Lung microvascular endothelial cell (primary cell): ENCODE data around the gene MDP1. TPM values are rescaled to one million over a fixed set of nuclear protein-coding genes. Genes with fewer than 3 reads are reported as not detected.
"Not testable (repeated sequence)": the region's sequence is repeated elsewhere in the genome, so short reads cannot be mapped to it uniquely, and the experiment has no call there.

Experiments used
- DNase-seq, 2 donors: peaks; one replicate each; pipeline versions ENCODE4 v3.0.0 to v3.0.0-alpha.2; 2010; ENCODE audit warnings: low read depth in 2 of 2
- total RNA-seq: library from RNA; depleted of rRNA; stranded (reverse); fragments of >200 nt; gene quantifications from 2 replicates; pipeline ENCODE4 v1.2.1, GENCODE V29; 2014

The MDP1 gene
- total RNA-seq, 1 donor from 2014 or later, result 13.7 TPM

DNA sequence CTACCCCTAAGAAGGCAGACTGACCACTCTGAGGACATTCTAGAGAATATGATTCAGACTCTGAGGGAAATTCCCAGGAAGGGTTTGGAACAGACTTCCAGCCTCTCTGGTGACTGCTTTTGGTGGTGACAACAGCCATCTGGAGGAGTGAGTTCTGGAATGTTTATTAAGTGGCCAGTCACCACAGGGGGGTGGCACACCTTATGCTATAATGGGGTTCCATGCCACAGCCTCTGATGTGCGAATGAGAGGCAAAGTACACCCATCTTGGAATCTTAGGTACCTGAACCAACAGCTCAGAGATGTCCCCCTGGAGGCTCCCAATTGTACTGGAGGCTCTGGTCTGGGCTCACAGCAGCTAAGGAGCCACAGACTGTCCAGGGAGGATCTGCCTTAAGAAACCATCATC lies 36.0 kb upstream of the MDP1 start:
- peak in 1 of 2 donors; percentile 53 for DNase-seq

DNA sequence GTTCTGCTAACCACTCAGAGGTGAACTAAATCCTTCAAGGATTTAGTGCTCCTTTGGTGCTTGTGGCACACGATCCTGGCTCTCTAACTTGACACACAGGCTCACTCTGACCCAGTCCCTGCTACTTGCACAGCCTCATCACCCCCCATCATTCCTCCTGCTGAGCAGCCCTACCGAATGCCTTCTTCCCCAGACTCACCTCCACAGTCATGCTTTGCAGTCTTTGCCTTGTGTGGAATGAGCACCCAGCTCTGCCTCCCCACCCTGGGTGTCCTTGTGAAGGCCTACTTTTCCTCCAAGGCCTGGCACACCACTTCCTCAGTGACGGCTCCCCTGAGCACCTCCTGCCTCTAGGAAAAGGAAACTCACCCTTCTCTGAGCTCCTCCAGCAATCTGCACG lies 34.5 kb upstream of the MDP1 start:
- no peak for DNase-seq

GRCh38 chr14:24249230-24250021 lies 33.6 kb upstream of the MDP1 start:
- DNase-seq, result no peak

DNA sequence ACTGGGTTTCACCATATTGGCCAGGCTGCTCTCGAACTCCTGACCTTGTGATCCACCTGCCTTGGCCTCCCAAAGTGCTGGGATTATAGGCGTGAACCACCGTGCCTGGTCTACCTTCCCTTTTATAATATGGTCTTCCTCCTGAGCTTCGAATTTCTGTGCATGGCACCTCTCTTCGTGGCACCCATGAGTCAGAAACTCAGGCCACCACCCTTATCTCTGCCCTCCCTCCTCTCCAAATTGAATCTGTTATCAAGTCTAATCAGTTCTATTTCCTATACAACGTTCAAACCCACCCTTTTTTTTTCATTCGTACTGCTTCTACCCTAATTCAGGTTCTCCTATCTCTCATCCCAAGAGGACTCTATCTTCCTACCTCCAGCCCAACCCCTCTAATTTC lies 31.6 kb upstream of the MDP1 start:
- no peak for DNase-seq

DNA sequence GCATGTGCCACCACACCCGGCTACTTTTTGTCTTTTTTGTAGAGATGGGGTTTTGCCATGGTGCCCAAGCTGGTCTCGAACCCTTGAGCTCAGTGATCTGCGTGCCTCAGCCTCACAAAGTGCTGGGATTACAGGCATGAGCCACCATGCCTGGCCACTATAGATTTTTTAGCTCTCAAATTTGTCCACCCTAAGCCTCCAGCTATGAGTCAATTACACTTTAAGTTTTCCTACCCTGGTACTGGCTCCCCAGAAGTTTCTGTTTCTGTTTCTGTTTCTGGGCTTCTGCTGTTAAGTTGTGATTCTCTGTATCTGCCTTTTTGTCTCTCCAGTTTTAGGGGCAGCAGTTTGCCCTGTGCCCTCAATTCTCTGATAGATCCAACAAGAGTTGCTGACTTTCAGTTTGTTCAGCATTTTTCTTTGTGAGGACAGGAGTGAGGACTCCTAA lies 30.9 kb upstream of the MDP1 start:
- DNase-seq, result no peak

DNA sequence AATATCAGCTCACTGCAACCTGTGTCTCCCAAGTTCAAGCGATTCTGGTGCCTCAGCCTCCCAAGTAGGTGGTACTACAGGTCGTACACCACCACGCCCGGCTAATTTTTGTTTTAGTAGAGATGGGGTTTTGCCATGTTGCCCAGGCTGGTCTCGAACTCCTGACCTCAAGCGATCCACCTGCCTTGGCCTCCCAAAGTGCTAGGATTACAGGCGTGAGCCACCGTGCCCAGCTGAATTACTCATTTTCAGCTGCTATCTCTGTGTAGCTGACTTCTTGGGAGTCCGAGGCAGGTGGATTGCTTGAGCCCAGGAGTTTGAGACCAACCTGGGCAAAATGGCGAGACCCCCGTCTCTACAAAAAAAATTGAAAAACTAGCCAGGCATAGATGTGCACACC lies 29.5 kb upstream of the MDP1 start:
- DNase-seq, result not testable (repeated sequence)

- DNase-seq, result peak in 1 of 2 donors; percentile 50
These were observed 27.5 kb upstream of the MDP1 start for GRCh38 chr14:24243336-24243836.

GRCh38 chr14:24241829-24242443 lies 26.1 kb upstream of the MDP1 start:
- peak; percentile 91 to 95 for DNase-seq

DNA sequence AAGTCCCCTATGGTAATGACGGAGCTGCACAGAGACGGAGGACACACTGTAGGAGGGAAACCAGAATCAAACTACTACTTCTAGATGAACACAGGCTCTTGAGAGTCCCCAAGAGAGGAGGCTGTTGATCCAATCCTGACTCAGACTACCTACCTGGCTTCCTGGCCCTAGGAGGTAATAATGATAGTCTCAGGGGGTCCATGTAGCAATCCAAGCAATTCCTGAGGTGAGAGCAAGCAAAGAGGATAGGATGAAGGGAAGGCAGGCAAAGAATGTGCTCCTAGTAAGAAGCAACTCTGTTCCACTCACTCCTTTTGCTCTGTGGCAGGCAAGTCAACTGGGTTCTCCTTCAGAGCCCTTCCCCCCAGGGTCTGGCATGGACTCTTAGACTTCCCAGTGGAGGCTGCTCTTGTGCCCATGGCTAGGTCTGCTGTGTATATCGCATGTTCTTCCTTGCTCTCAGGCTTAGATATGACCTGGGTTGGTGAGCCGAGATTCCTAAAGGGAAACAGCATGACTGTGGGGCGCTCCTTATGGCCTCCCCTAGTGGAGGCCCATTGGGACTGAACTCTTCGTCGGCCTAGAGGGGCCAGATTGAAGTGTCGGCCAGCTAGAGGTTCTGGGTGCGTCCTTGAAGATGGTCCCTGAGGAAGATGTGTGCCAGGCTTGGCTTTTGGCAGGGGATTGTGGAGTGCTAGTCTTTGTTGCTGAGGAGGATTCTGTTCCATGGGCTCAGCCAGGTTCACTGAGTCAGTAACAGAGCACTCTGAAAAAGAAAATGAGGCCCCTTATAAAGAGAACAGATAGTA lies 24.4 kb upstream of the MDP1 start:
- DNase-seq, result no peak

DNA sequence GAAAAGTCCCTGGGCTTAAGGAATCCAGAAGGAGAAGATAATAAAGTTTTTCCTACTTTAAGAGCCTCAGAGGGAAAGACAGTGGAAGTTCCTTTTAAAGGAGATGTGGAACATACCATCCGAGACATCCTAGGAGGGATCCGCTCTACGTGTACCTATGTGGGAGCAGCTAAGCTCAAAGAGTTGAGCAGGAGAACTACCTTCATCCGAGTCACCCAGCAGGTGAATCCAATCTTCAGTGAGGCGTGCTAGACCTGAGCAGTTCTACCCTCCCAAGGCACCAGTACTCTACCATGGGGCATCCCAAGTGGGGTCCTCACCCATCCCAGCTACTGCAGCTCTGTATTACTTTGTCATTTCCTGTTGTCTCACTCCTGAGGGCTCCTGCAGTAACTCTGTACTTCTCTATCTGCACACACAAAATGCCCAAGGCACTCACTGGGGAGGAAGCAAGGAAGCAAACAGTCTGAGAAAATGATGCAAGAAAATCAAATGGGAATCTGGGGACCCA lies 22.7 kb upstream of the MDP1 start:
- no peak for DNase-seq

- DNase-seq, result no peak
These were observed 22.3 kb upstream of the MDP1 start for GRCh38 chr14:24238123-24238522.

GRCh38 chr14:24237463-24237955 lies 21.6 kb upstream of the MDP1 start:
- DNase-seq, result no peak

DNA sequence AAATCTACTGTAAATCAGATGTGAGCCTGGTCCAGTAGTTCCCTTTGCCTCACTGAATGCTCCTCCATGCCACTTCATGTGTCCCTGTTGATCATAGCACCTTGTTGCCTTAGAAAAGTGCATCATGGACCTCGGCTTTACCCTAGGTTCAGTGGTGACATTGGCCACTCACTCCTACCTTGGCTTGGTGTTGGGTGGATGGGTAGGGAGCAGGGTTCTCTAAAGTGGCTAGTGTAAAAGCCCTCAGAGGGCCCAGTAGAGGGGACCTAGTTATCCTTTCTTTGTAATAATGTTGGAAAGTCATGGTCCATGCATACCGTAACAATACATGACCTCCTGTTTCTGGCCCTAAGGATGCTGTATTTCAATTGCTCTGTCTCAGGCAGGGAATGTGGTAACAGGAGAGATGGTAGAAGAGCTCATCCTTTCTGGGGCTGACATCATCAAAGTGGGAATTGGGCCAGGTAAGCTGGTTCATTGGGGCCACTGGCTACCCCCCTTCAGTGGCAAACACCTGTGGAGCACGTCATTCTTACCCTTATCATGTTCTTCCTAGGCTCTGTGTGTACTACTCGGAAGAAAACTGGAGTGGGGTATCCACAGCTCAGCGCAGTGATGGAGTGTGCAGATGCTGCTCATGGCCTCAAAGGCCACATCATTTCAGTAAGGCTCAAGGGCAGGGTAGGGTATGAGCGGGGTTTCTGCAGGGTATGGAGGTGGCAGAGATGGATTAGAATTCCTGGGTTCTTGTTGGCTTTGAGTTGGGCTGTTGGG lies 21.0 kb upstream of the MDP1 start:
- DNase-seq, result no peak

DNA sequence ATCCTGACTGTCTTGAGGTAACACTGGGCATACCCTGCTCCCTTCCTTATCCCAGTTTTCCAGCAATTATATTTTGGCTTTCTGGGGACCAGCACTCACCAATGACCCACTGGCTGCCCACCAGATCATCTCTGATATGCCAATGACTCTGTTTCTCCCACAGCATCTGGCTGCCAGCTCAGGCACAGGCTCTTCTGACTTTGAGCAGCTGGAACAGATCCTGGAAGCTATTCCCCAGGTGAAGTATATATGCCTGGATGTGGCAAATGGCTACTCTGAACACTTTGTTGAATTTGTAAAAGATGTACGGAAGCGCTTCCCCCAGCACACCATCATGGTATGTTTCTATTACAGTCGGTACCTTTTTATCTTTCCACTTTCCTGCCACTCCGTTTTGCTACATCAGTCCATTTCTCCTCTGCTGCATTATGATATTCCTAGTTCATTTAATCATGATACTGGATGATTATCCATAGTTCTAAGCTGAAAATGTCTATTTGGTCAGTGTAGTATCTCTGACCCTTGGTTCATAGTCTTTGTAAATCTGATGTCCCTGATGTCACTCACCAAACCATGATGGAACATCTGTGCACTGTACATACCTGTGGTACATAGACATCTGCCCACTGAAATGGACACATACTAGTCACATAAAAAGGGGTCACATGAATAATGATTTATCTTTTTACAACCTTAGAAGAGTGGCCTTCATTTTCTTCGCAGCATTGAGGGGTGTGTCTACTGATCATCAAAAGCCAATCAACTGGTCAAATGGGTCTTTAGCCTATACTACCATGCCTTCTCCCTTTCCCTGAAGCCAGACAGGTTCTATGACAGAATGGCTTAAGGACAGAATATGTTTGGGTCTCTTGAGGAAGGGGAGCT lies 20.2 kb upstream of the MDP1 start:
- no peak for DNase-seq

DNA sequence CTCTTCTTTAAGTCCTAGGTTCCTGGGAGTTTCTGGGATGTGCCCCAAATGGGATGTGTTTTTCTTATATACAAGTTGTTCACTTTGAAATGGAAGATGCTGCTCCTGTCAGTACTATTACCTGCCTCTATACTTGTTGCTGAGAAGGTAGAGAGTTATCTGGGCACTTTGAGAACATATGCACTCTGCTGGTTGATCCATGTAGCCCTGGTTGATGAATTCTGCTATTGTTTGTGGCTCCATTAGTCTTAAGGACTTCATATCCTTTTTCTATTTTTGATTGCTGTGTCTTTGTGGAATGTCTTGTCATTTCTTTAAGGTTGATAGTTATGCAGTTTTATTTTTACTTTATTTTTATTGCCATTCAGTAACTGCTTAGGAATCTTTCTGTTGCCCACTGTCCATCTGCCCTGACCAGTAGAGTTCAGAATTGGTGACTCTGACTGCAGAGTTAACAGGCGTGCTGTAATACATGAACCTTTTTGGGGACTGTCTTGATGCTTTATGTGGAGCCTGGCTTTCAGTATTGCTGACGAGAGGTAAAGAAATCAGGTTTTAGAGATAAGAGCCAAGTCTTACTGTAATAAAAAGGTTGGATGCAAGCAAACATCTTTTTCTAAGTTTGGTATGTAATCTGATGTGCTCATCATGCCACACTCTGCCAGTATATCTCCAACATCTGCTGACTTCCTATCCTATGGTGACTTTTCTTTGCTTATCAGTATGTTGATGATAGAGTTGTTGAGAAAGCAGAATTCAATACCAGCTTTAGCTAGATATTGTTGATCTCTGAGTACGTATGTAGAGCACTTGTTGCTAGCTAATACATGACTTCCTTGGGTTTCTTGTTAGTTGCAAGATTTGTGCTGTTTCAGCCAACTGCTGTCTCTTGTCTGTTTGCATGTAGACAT lies 18.5 kb upstream of the MDP1 start:
- no peak for DNase-seq

GRCh38 chr14:24233538-24233866 lies 17.6 kb upstream of the MDP1 start:
- DNase-seq, result peak in 1 of 2 donors; percentile 76

DNA sequence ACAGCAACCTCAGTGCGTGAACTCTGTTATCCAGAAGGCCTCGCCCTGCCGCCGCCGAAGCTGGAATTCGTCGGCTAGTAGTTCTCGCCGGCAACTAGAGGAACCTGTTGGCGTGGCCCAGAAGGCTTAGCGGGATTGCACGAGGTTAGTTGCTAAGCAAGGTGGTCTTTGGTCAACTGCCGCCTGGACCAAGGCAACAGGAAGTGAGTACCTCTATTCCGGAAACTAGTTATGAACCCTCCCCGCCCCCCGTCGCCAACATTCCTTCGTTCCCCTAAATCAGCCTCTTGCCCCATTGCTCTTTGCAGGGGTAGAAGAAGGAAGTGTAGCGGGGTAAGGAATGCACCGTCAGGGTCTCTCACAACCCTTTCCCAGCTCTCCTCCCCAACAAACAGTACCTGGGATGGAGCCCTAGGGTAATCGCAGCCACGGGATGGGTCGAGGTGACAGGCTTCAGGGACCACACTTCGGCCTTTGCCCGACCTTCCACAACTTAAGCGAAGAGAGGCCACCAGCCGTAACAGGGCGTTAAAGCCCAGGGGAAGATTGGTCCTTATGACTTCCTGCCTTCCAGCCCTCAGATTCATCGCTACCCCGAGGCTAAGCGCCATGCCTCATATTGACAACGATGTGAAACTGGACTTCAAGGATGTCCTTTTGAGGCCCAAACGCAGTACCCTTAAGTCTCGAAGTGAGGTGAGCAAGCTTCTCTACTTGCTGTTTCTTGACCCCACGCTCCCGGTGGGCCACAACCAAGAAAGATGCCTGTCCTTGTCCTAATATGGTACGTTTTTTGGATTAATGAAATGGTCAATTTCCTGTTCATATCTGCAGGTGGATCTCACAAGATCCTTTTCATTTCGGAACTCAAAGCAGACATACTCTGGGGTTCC lies 17.0 kb upstream of the MDP1 start, which contains the start of gene GMPR2:
Gene GMPR2 (plus strand): TSS at position 285 of the 893 bp plus-strand sequence. CDS start 325 bp downstream, at position 610.
- peak; percentile 28 to 35 for DNase-seq
